Measurements from ENCODE around the gene OR52A1.

OR52A1 gene

GRCh38 chr11:5154657-5155056, at the start of gene OR52A1:
OR52A1 (minus strand) TSS chr11:5154757; CDS start chr11:5152369, 2,388 bp downstream.
- no peak for DNase-seq (ENCODE audit: low read depth)
- TF ChIP-seq CTCF (conservative IDR thresholded peaks at IDR 0.05; ENCODE audit: low read depth, low read length): no peak
- H3K4me3 ChIP-seq (ENCODE audit: low read length): no peak within 1 kb of the TSS

GRCh38 chr11:5203366-5203765, 48.8 kb upstream of the OR52A1 start:
- DNase-seq (ENCODE audit: low read depth): no peak
- H3K4me3 ChIP-seq (ENCODE audit: low read length): no peak overlapping the region
- TF ChIP-seq CTCF (conservative IDR thresholded peaks at IDR 0.05; ENCODE audit: low read depth, low read length): no peak

- no peak for TF ChIP-seq CTCF (conservative IDR thresholded peaks at IDR 0.05; ENCODE audit: low read depth, low read length)
- no peak within 1 kb of the TSS for H3K4me3 ChIP-seq (ENCODE audit: low read length)
- no peak for DNase-seq (ENCODE audit: low read depth)
These were observed 46.0 kb upstream of the OR52A1 start, which contains the start of gene OR51V1 for GRCh38 chr11:5200582-5200981. OR51V1 (minus strand) TSS chr11:5200682; CDS start chr11:5200682, 0 bp downstream.

- no peak for TF ChIP-seq CTCF (conservative IDR thresholded peaks at IDR 0.05; ENCODE audit: low read depth, low read length)
- DNase-seq (ENCODE audit: low read depth): no peak
- H3K4me3 ChIP-seq (ENCODE audit: low read length): no peak overlapping the region
These were observed 43.7 kb upstream of the OR52A1 start for GRCh38 chr11:5198285-5198684.

- no peak overlapping the region for H3K4me3 ChIP-seq (ENCODE audit: low read length)
- DNase-seq (ENCODE audit: low read depth): no peak
- TF ChIP-seq CTCF (conservative IDR thresholded peaks at IDR 0.05; ENCODE audit: low read depth, low read length): no peak
These were observed 43.0 kb upstream of the OR52A1 start for GRCh38 chr11:5197536-5197935.

- TF ChIP-seq CTCF (conservative IDR thresholded peaks at IDR 0.05; ENCODE audit: low read depth, low read length): no peak
- DNase-seq (ENCODE audit: low read depth): no peak
- no peak overlapping the region for H3K4me3 ChIP-seq (ENCODE audit: low read length)
These were observed 42.2 kb upstream of the OR52A1 start for GRCh38 chr11:5196731-5197130.

GRCh38 chr11:5196067-5196466, 41.5 kb upstream of the OR52A1 start:
- no peak overlapping the region for H3K4me3 ChIP-seq (ENCODE audit: low read length)
- no peak for DNase-seq (ENCODE audit: low read depth)
- no peak for TF ChIP-seq CTCF (conservative IDR thresholded peaks at IDR 0.05; ENCODE audit: low read depth, low read length)
